GM12864 (cell line): ENCODE measurements around the gene B4GALNT2.
"Not testable (repeated sequence)": the region's sequence is repeated elsewhere in the genome, so short reads cannot be mapped to it uniquely, and the experiment has no call there.

Source experiments
- DNase-seq: peaks from one replicate; pipeline ENCODE4 v3.0.0-alpha.2; 2011; ENCODE audit warnings: low read depth
- H3K4me3 ChIP-seq: 2 replicates; pipeline ENCODE4 v1.5.1; 2011; ENCODE audit warnings: mild to moderate bottlenecking, low read depth, low read length, control low read depth
- CTCF ChIP-seq: IDR thresholded peaks from 2 replicates; pipeline ENCODE4 v1.5.1; 2011; ENCODE audit warnings: low read depth, mild to moderate bottlenecking, moderate library complexity, low read length, control low read depth, inconsistent platforms; ENCODE audit errors: missing control alignments

B4GALNT2 gene

DNA sequence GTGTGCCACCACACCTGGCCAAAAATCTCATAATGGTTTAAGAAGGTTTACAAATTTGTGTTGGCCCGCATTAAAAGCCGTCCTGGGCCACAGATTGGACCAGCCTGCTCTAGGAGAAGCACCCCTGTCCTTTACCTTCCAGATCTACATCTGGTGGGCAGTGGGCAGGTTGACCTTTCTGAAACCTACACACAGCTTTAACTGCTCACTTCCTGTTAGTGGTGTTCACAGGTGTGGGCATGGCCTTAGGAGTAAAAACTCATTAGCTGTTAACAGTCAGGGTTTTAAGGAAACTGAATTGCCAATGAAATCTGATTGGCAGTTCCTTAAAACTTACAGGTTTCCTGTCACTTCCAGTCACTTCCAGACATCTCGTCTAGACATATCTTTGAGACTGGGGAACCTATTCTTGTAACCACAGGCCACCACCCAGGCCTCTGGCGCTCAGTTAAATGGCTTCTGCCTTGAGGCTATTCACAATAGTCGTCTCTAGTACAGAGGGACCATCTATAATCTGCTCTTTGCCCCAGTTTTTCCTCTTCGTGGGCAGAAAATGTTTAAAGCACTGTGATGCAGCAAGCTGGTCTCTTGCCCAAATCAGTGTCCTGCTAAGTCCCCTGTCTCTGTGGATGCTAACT, 48.5 kb downstream of the B4GALNT2 start:
- no peak for TF ChIP-seq CTCF
- no peak overlapping the region for H3K4me3 ChIP-seq
- no peak for DNase-seq

- DNase-seq, result no peak
- TF ChIP-seq CTCF, result no peak
- no peak overlapping the region for H3K4me3 ChIP-seq
Observed at GRCh38 chr17:49183341-49183740, 50.8 kb downstream of the B4GALNT2 start.

DNA sequence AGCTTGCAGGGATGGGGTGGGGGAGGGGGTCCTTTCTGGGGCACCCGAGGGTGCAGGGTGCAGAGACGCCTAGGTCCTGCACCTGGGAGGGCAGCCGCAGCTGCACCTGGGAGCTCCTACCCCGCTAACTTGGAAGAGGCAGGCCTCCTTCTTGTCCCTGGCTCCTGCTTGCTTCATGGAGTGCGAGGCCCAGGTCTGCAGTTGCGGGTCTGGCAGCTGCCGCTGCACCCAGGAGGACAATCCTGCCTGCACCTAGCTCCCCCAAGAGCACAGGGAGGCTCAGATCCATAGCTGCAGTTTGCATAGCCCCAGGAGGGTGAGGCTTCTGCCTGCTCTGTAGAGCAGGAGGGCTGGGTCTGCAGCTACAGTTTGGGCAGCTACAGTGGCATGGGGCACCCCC, 51.2 kb downstream of the B4GALNT2 start:
- TF ChIP-seq CTCF, result no peak
- no peak overlapping the region for H3K4me3 ChIP-seq

GRCh38 chr17:49184522-49184921, 52.0 kb downstream of the B4GALNT2 start:
- not testable (repeated sequence) for DNase-seq, H3K4me3 ChIP-seq

More for the DNA sequence above, 51.2 kb downstream of the B4GALNT2 start:
- DNase-seq, result no peak

- H3K4me3 ChIP-seq, DNase-seq: not testable (repeated sequence)
Observed at GRCh38 chr17:49185381-49185780, 52.8 kb downstream of the B4GALNT2 start.

GRCh38 chr17:49187301-49187700, 54.7 kb downstream of the B4GALNT2 start:
- no peak for TF ChIP-seq CTCF
- no peak overlapping the region for H3K4me3 ChIP-seq
- no peak for DNase-seq

DNA sequence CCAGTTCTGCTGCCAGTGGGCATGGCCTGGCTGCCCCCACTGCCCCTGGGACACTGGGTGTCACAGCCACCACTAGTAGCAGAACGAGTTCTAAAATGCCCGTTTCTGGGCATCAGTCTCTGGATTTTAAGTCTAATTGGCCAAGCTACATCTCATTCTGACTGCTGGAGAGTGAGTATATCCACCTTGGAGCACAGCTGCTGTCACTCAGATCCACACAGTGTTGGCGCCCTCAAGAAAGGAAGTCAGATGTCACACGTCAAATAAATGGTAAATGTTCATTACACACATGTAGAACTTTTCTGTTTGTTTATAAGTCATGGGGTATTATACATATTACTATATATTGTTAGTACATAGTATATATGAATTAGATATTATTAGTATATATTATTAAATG, 58.4 kb downstream of the B4GALNT2 start:
- DNase-seq, result no peak
- no peak for TF ChIP-seq CTCF
- no peak overlapping the region for H3K4me3 ChIP-seq

DNA sequence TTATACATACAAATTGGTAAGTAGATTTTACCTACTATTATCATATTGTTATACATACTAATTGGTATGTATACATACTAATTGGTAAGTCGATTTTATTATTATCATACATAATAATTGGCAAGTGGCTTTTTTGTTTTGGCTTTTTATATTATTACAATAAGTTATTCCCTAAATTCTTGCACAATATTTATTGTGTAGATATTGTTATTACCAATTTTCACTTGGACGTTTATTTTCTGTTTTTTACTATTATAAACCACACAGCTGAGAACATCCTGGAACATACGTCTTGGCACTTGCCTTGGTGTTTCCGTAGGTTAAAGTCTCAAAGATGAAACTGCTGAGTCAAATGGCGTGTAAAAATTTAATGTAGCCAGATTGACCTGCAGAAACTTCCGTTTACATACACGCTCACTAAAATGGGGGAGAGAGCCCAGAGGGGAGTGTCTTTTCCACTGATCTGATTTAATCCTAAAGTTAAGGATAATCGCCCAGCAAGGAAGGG, 58.9 kb downstream of the B4GALNT2 start:
- no peak for TF ChIP-seq CTCF
- peak overlapping the region; percentile 60 for H3K4me3 ChIP-seq
- DNase-seq, result peak; percentile 59
